RWPE2 (cell line): ENCODE data around the gene EIF2S2.
A peak's percentile ranks its signal among the peaks of the same experiment; 100 is the strongest.

Experiments used
- ATAC-seq: fragments of 200-7000 bp; cut with Tn5 transposase; 3 replicates; pipeline ENCODE4 v1.9.1; 2021; ENCODE audit warnings: low read depth
- DNase-seq: peaks from one replicate; pipeline ENCODE4 v3.0.0-alpha.2; 2020; ENCODE audit warnings: low spot score
- H3K27ac ChIP-seq: fragments of 450-650 bp; 2 replicates; pipeline ENCODE4 v1.5.1; 2017; ENCODE audit warnings: mild to moderate bottlenecking; ENCODE audit not compliant: poor library complexity, severe bottlenecking
- H3K27me3 ChIP-seq: fragments of 250-450 bp; sonication (Bioruptor Pico); 2 replicates; pipeline ENCODE4 v1.5.1; 2021; ENCODE audit warnings: mild to moderate bottlenecking, moderate library complexity; ENCODE audit not compliant: insufficient read depth, poor library complexity, severe bottlenecking
- H3K36me3 ChIP-seq: fragments of 250-450 bp; sonication (Bioruptor Pico); 2 replicates; pipeline ENCODE4 v1.5.1; 2020; ENCODE audit warnings: low read depth, mild to moderate bottlenecking, moderate library complexity
- H3K4me1 ChIP-seq: fragments of 250-450 bp; sonication (Bioruptor Pico); 2 replicates; pipeline ENCODE4 v1.5.1; 2021; ENCODE audit warnings: mild to moderate bottlenecking, moderate library complexity; ENCODE audit not compliant: insufficient read depth, poor library complexity, severe bottlenecking
- H3K4me3 ChIP-seq: fragments of 250-450 bp; sonication (Bioruptor Pico); 2 replicates; pipeline ENCODE4 v1.5.1; 2021; ENCODE audit warnings: mild to moderate bottlenecking, moderate library complexity; ENCODE audit not compliant: severe bottlenecking
- H3K9me3 ChIP-seq: fragments of 250-450 bp; sonication (Bioruptor Pico); 2 replicates; pipeline ENCODE4 v1.5.1; 2021; ENCODE audit warnings: mild to moderate bottlenecking, moderate library complexity; ENCODE audit not compliant: severe bottlenecking
- TF ChIP-seq, protein P1 (sequence below): fragments of 450-650 bp; IDR thresholded peaks from one replicate; pipeline ENCODE4 v1.5.1; 2017; ENCODE audit warnings: mild to moderate bottlenecking, moderate library complexity; ENCODE audit not compliant: poor library complexity, severe bottlenecking

The EIF2S2 gene

DNA sequence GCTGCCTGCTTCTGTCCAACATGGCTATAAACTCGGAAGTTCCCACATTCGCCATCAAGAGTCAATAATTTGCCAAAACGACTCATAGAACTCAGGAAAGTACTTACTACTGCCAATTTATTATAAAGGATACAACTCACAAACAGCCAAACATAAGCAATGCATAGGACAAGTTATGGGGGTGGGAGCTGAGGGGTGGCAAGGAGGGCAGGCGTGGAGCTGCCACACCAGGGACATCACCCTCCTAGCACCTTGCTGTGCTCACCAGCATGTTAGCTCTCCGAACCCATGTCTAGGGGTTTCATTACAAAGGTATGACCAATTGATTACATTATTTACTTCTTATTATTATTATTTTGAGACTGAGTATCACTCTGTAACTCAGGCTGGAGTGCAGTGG lies 12.4 kb downstream of the EIF2S2 start:
- Histone ChIP-seq H3K9me3 (no peaks in the 10 kb centered on the region), H3K27ac (no peak overlapping the region), H3K36me3 (peaks cover 100% of the 10 kb centered on the region), H3K27me3 (no peaks in the 10 kb centered on the region), H3K4me1 (no peaks in the 10 kb centered on the region), H3K4me3 (no peak overlapping the region)
- ATAC-seq (0 out of 3 replicates have a peak, but pooled peaks have one; percentile 7), DNase-seq (no peak)
- TF ChIP-seq, protein P1, sequence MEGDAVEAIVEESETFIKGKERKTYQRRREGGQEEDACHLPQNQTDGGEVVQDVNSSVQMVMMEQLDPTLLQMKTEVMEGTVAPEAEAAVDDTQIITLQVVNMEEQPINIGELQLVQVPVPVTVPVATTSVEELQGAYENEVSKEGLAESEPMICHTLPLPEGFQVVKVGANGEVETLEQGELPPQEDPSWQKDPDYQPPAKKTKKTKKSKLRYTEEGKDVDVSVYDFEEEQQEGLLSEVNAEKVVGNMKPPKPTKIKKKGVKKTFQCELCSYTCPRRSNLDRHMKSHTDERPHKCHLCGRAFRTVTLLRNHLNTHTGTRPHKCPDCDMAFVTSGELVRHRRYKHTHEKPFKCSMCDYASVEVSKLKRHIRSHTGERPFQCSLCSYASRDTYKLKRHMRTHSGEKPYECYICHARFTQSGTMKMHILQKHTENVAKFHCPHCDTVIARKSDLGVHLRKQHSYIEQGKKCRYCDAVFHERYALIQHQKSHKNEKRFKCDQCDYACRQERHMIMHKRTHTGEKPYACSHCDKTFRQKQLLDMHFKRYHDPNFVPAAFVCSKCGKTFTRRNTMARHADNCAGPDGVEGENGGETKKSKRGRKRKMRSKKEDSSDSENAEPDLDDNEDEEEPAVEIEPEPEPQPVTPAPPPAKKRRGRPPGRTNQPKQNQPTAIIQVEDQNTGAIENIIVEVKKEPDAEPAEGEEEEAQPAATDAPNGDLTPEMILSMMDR: no peak

DNA sequence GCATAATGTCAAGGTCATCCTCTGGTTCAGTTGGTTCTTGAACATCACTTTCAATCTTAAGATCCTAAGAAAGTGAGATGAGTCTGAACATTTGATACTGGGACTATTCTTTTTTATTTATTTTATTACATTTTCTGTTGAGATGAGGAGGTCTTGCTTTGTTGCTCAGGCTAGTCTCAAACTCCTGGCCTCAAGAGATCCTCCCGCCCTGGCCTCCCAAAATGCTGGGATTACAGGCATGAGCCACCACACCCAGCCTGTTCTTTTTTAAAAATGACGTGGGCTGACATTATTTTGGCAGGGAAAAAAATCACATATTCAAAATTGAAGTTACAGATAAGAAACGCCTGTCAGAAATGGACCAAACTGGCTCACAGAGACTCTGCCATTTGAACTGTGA lies 13.5 kb downstream of the EIF2S2 start:
- ATAC-seq: no peak
- DNase-seq: no peak
- H3K4me3 ChIP-seq: no peak overlapping the region
- no peaks in the 10 kb centered on the region for H3K4me1 ChIP-seq
- H3K27ac ChIP-seq: no peak overlapping the region
- no peaks in the 10 kb centered on the region for H3K27me3 ChIP-seq
- TF ChIP-seq, protein P1: no peak
- no peaks in the 10 kb centered on the region for H3K9me3 ChIP-seq
- H3K36me3 ChIP-seq: peaks cover 100% of the 10 kb centered on the region

DNA sequence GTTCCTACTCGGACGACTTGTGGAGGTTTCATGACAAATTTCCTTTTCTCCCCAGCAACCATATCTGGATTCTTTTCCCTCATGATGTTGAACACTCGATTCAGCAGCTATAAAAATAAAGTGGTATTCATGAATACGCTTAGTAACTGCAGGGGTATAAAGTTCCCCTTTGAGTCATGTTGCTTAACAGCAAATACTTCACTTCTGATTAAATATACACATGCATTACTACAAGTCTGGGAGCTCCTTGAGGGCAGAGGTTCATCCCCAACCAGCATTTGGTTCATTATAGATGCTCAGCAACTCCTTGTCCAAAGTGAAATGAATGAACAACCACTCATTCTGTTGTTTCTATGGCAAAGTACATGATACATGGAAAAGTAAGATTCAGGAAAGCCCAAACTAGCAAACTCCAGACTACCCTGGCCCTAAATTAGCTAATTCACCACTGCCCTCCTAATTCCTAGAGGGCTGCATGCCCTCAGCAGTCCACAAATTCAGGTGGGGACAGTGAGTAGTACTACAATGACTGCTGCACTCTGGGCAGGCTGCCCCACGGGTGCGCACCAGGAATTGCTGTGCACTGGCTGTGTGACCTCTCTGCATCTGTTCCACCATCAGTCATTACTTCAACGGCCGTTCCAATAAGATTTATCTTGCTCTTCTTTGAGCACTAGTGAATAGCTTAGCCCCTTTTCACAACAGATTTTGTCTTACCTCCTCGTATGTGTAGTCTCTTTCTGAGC lies 15.2 kb downstream of the EIF2S2 start:
- TF ChIP-seq, protein P1: no peak
- 0 out of 3 replicates have a peak, but pooled peaks have one; percentile 15 for ATAC-seq
- no peaks in the 10 kb centered on the region for H3K9me3 ChIP-seq
- H3K4me1 ChIP-seq: no peaks in the 10 kb centered on the region
- H3K27ac ChIP-seq: no peak overlapping the region
- H3K27me3 ChIP-seq: no peaks in the 10 kb centered on the region
- no peak for DNase-seq
- no peak overlapping the region for H3K4me3 ChIP-seq
- peaks cover 100% of the 10 kb centered on the region for H3K36me3 ChIP-seq

DNA sequence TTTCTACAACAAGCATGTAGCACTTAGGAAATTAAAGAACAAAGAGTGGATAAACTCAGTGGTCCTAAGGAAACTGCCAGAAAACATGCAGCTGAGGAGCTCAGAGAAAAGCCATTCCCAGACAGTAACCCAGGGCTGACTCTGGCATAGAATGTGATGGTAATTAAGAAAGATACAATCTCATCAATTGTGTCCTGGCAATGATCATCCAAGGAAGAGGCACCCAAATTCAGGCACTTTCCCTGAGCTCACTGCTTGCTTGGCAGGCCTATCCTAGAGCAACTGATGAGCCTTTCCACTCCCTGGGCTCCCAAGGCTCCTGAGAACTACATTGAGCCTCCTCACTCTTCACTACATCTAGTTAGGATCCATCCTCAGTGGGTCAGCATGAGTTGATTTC lies 16.2 kb downstream of the EIF2S2 start:
- ATAC-seq (no peak), DNase-seq (no peak)
- Histone ChIP-seq H3K4me3 (no peak overlapping the region), H3K36me3 (peaks cover 100% of the 10 kb centered on the region), H3K4me1 (no peaks in the 10 kb centered on the region), H3K27me3 (no peaks in the 10 kb centered on the region), H3K9me3 (no peaks in the 10 kb centered on the region), H3K27ac (no peak overlapping the region)
- TF ChIP-seq, protein P1: no peak

DNA sequence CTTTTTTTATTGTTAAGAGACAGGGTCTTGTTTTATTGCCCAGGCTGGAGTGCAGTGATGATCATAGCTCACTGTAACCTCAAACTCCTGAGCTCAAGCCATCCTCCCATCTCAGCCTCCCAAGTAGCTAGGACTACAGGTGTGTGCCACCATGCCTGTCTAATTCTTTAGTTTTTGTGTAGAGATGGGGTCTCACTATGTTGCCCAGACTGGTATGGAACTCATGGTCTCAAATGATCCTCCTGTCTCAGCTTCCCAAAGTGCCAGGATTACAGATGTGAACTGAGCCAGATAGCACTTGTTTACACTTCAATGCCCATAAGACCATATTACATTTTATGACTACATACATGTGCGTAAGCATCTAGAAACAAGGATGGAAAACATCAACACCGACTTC lies 18.1 kb downstream of the EIF2S2 start:
- Histone ChIP-seq H3K4me3 (no peak overlapping the region), H3K27ac (no peak overlapping the region), H3K36me3 (peaks cover 100% of the 10 kb centered on the region), H3K27me3 (no peaks in the 10 kb centered on the region), H3K9me3 (no peaks in the 10 kb centered on the region), H3K4me1 (no peaks in the 10 kb centered on the region)
- ATAC-seq (no peak), DNase-seq (no peak)
- TF ChIP-seq, protein P1: no peak
